Fibroblast of lung (primary cell): Measurements from ENCODE around the gene DNAH17. TPM values are rescaled to one million over a fixed set of nuclear protein-coding genes. Genes with fewer than 3 reads are reported as not detected.

Experiments
- DNase-seq, 2 donors: peaks; one replicate each; pipeline versions ENCODE4 v3.0.0 to v3.0.0-alpha.2; 2010; ENCODE audit warnings: low read depth in 2 of 2
- H2AFZ ChIP-seq: 2 replicates; pipeline ENCODE4 v1.5.1; 2012; ENCODE audit warnings: low read length, control low read depth, inconsistent platforms
- H3K27ac ChIP-seq: 2 replicates; pipeline ENCODE4 v1.5.1; 2011; ENCODE audit warnings: low read length, control low read depth; ENCODE audit not compliant: insufficient read depth
- H3K27me3 ChIP-seq: 2 replicates; pipeline ENCODE4 v1.5.1; 2011; ENCODE audit warnings: mild to moderate bottlenecking, low read length; ENCODE audit not compliant: control insufficient read depth, insufficient read depth
- H3K36me3 ChIP-seq: 2 replicates; pipeline ENCODE4 v1.5.1; 2011; ENCODE audit warnings: low read length; ENCODE audit not compliant: control insufficient read depth, insufficient read depth
- H3K4me1 ChIP-seq: 2 replicates; pipeline ENCODE4 v1.5.1; 2011; ENCODE audit warnings: low read length; ENCODE audit not compliant: control insufficient read depth, insufficient read depth; ENCODE audit errors: extremely low read depth
- H3K4me2 ChIP-seq: 2 replicates; pipeline ENCODE4 v1.5.1; 2011; ENCODE audit warnings: low read length, control low read depth; ENCODE audit not compliant: insufficient read depth; ENCODE audit errors: extremely low read depth
- H3K4me3 ChIP-seq, 4 experiments: fragments of 200-600 bp in 1 of 4; sonication (generic) in 1 of 4; replicated peaks in 1 of 4; 2 replicates each; pipeline ENCODE4 v1.5.1; 2011 to 2016; ENCODE audit warnings: low read length in 4 of 4, low read depth in 3 of 4, mild to moderate bottlenecking in 3 of 4, control low read depth in 2 of 4, inconsistent platforms in 1 of 4, mixed read lengths in 1 of 4; ENCODE audit not compliant: insufficient read depth in 1 of 4; ENCODE audit errors: control extremely low read depth in 1 of 4
- H3K79me2 ChIP-seq: 2 replicates; pipeline ENCODE4 v1.5.1; 2012; ENCODE audit warnings: mild to moderate bottlenecking, low read length, inconsistent platforms; ENCODE audit not compliant: control insufficient read depth, insufficient read depth
- H3K9ac ChIP-seq: 2 replicates; pipeline ENCODE4 v1.5.1; 2011; ENCODE audit warnings: mild to moderate bottlenecking, low read length, control low read depth; ENCODE audit not compliant: insufficient read depth
- H3K9me3 ChIP-seq: 2 replicates; pipeline ENCODE4 v1.5.1; 2012; ENCODE audit warnings: low read depth, low read length; ENCODE audit not compliant: control insufficient read depth, insufficient read depth
- H4K20me1 ChIP-seq: 2 replicates; pipeline ENCODE4 v1.5.1; 2011; ENCODE audit warnings: low read length; ENCODE audit not compliant: control insufficient read depth, insufficient read depth; ENCODE audit errors: extremely low read depth
- EZH2 ChIP-seq: IDR thresholded peaks from 2 replicates; pipeline ENCODE4 v1.5.1; 2012; ENCODE audit warnings: low read length, control low read depth, mild to moderate bottlenecking; ENCODE audit errors: missing control alignments
- polyA plus RNA-seq, 2 donors: library from polyadenylated mRNA; depleted of rRNA in 1 of 2; stranded (reverse) in 1 of 2; unstranded in 1 of 2; fragments of >200 nt; gene quantifications; 2 replicates each; pipeline ENCODE4 v1.2.1, GENCODE V29; 2011 to 2012; ENCODE audit warnings: missing spikeins in 1 of 2
- total RNA-seq: library from RNA; depleted of rRNA; stranded (reverse); fragments of >200 nt; gene quantifications from 2 replicates; pipeline ENCODE4 v1.2.1, GENCODE V29; 2014
- TF ChIP-seq, protein P1 (sequence below), 2 donors: IDR thresholded peaks in 1 of 2; conservative IDR thresholded peaks in 1 of 2; 1 replicate in 1 of 2; 2 replicates in 1 of 2; pipeline ENCODE4 v1.5.1; 2011 to 2012; ENCODE audit warnings: low read length in 2 of 2, control low read depth in 1 of 2, inconsistent platforms in 1 of 2, low read depth in 1 of 2, mild to moderate bottlenecking in 1 of 2

The DNAH17 gene
- total and polyA plus RNA-seq, 2 donors (not counting 1 experiment from before 2014, with no cell fraction given), result not detected

- no peak for DNase-seq
- peaks cover 13% of the 10 kb centered on the region for H3K27me3 ChIP-seq
- no peaks in the 10 kb centered on the region for H3K9me3 ChIP-seq
- no peaks in the 10 kb centered on the region for H4K20me1 ChIP-seq
- no peaks in the 10 kb centered on the region for H3K79me2 ChIP-seq
- no peak for TF ChIP-seq EZH2
- TF ChIP-seq, protein P1, sequence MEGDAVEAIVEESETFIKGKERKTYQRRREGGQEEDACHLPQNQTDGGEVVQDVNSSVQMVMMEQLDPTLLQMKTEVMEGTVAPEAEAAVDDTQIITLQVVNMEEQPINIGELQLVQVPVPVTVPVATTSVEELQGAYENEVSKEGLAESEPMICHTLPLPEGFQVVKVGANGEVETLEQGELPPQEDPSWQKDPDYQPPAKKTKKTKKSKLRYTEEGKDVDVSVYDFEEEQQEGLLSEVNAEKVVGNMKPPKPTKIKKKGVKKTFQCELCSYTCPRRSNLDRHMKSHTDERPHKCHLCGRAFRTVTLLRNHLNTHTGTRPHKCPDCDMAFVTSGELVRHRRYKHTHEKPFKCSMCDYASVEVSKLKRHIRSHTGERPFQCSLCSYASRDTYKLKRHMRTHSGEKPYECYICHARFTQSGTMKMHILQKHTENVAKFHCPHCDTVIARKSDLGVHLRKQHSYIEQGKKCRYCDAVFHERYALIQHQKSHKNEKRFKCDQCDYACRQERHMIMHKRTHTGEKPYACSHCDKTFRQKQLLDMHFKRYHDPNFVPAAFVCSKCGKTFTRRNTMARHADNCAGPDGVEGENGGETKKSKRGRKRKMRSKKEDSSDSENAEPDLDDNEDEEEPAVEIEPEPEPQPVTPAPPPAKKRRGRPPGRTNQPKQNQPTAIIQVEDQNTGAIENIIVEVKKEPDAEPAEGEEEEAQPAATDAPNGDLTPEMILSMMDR (conservative IDR thresholded peaks at IDR 0.05 in 1 of 2, IDR thresholded peaks at IDR 0.05 in 1 of 2; ENCODE audit: low read depth in 1 of 2, low read length in 2 of 2), result no peak
- H3K4me1 ChIP-seq, result no peaks in the 10 kb centered on the region
- H3K9ac ChIP-seq, result no peak overlapping the region
- H3K36me3 ChIP-seq, result no peaks in the 10 kb centered on the region
- no peak overlapping the region for H3K27ac ChIP-seq
- H3K4me3 ChIP-seq, result no peak overlapping the region
- H3K4me2 ChIP-seq, result no peak overlapping the region
- H2AFZ ChIP-seq, result no peak overlapping the region
Observed at GRCh38 chr17:78585006-78585630, 7.9 kb upstream of the DNAH17 start.

DNA sequence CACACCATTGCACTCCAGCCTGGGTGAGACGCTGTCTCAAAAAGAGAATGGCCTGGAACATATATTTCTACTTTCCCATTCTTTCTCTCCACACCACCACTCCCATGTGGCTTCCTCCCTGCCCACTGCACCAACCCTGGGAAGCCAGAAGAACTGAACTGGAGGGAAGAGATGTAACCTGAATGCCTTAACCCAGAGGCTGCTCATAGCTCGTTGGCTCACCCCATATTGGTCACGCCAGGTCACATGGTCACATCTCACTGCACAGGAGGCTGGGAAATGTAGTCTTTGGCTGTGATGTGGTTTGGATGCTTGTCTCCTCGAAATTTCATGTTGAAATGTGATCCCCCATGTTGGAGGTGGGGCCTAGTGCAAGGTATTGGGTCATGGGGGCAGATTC lies 5.9 kb upstream of the DNAH17 start:
- Histone ChIP-seq H3K36me3 (no peaks in the 10 kb centered on the region), H3K9ac (no peak overlapping the region), H4K20me1 (no peaks in the 10 kb centered on the region), H3K9me3 (no peaks in the 10 kb centered on the region), H3K4me3 (no peak overlapping the region), H3K79me2 (no peaks in the 10 kb centered on the region), H3K4me2 (no peak overlapping the region), H3K27me3 (peaks cover 7% of the 10 kb centered on the region), H3K27ac (no peak overlapping the region), H2AFZ (no peak overlapping the region), H3K4me1 (no peaks in the 10 kb centered on the region)
- no peak for TF ChIP-seq EZH2
- TF ChIP-seq, protein P1 (conservative IDR thresholded peaks at IDR 0.05 in 1 of 2, IDR thresholded peaks at IDR 0.05 in 1 of 2; ENCODE audit: low read depth in 1 of 2, low read length in 2 of 2), result no peak
- no peak for DNase-seq

GRCh38 chr17:78581304-78581703 lies 4.1 kb upstream of the DNAH17 start:
- H3K4me1 ChIP-seq, result no peaks in the 10 kb centered on the region
- no peak overlapping the region for H3K4me2 ChIP-seq
- H3K27ac ChIP-seq, result no peak overlapping the region
- no peaks in the 10 kb centered on the region for H3K36me3 ChIP-seq
- H3K79me2 ChIP-seq, result no peaks in the 10 kb centered on the region
- no peaks in the 10 kb centered on the region for H3K9me3 ChIP-seq
- H3K9ac ChIP-seq, result no peak overlapping the region
- no peaks in the 10 kb centered on the region for H4K20me1 ChIP-seq
- H3K27me3 ChIP-seq, result no peaks in the 10 kb centered on the region
- no peak overlapping the region for H3K4me3 ChIP-seq
- no peak overlapping the region for H2AFZ ChIP-seq
- TF ChIP-seq, protein P1 (conservative IDR thresholded peaks at IDR 0.05 in 1 of 2, IDR thresholded peaks at IDR 0.05 in 1 of 2; ENCODE audit: low read depth in 1 of 2, low read length in 2 of 2), result no peak
- TF ChIP-seq EZH2, result no peak
- no peak for DNase-seq
